Upper lobe of left lung (tissue), 6 donors: ENCODE results near the gene SEMA3A. TPM values are rescaled to one million over a fixed set of nuclear protein-coding genes. Genes with fewer than 3 reads are reported as not detected.

Source experiments
- ATAC-seq, 2 donors: fragments of 200-7000 bp; cut with Tn5 transposase; one replicate each; pipeline ENCODE4 v1.9.1; 2022; ENCODE audit warnings: mild to moderate bottlenecking in 2 of 2, moderate library complexity in 2 of 2; ENCODE audit not compliant: low FRiP score in 2 of 2
- DNase-seq, 2 donors: peaks; one replicate each; pipeline ENCODE4 v3.0.0-alpha.2; 2019 to 2020
- H3K27ac ChIP-seq, 4 donors: fragments of 200-600 bp; sonication (generic); one replicate each; pipeline ENCODE4 v1.5.1; 2016 to 2019
- H3K27me3 ChIP-seq, 4 donors: fragments of 200-600 bp; sonication (generic); one replicate each; pipeline ENCODE4 v1.5.1; 2017 to 2019
- H3K36me3 ChIP-seq, 4 donors: fragments of 200-600 bp; sonication (generic); one replicate each; pipeline ENCODE4 v1.5.1; 2016 to 2019
- H3K4me1 ChIP-seq, 4 donors: fragments of 200-600 bp; sonication (generic); one replicate each; pipeline ENCODE4 v1.5.1; 2018 to 2019
- H3K4me3 ChIP-seq, 4 donors: fragments of 200-600 bp; sonication (generic); one replicate each; pipeline ENCODE4 v1.5.1; 2017 to 2019; ENCODE audit warnings: mild to moderate bottlenecking in 2 of 4, moderate library complexity in 1 of 4
- H3K9me3 ChIP-seq, 4 donors: fragments of 200-600 bp; sonication (generic); one replicate each; pipeline ENCODE4 v1.5.1; 2018 to 2019
- CTCF ChIP-seq, 6 experiments: fragments of 450-650 bp in 4 of 6; fragments of 200-600 bp in 2 of 6; sonication (generic) in 2 of 6; IDR thresholded peaks; one replicate each; pipeline ENCODE4 v1.5.1; 2016 to 2019; ENCODE audit warnings: antibody characterized with exemption in 6 of 6
- EP300 ChIP-seq, 4 donors: sonication (generic); formaldehyde crosslinking; IDR thresholded peaks; one replicate each; pipeline ENCODE4 v1.5.1; 2017; ENCODE audit warnings: antibody characterized with exemption in 4 of 4, control low read depth in 2 of 4
- POLR2A ChIP-seq, 4 donors: fragments of 450-650 bp; IDR thresholded peaks; one replicate each; pipeline ENCODE4 v1.5.1; 2016 to 2017; ENCODE audit warnings: antibody characterized with exemption in 4 of 4, mild to moderate bottlenecking in 2 of 4
- POLR2AphosphoS5 ChIP-seq, 2 donors: sonication (generic); formaldehyde crosslinking; IDR thresholded peaks; one replicate each; pipeline ENCODE4 v1.5.1; 2017; ENCODE audit warnings: antibody characterized with exemption in 2 of 2
- WGBS, 2 donors: methylation state at CpG; one replicate each; pipeline ENCODE4 v1.1.5; 2017 to 2018; 5-methylcytosine and 5-hydroxymethylcytosine counted together
- total RNA-seq, 6 donors: library from RNA; depleted of rRNA in 4 of 6; stranded (reverse); fragments of >200 nt in 4 of 6; gene quantifications; one replicate each; pipeline versions ENCODE4 v1.1.0 to v1.2.1, GENCODE V29; 2016 to 2021
- donor health status: DM: no; HTN: no; CAD: no; lungs with moderate emphysema.
- donor health status: DM: no; HTN: yes; CAD: no; lungs with severe emphysema.

SEMA3A gene
- total RNA-seq, 6 donors from 2014 or later: 1.0 to 8.8 (median 3.1) TPM

- Histone ChIP-seq H3K4me3 (no peak overlapping the region), H3K27me3 (no peaks in the 10 kb centered on the region), H3K27ac (no peak overlapping the region), H3K36me3 (no peaks in the 10 kb centered on the region), H3K4me1 (no peaks in the 10 kb centered on the region), H3K9me3 (no peaks in the 10 kb centered on the region)
- WGBS, 2 donors: 14 to 24% methylated on average over 1 of the region's 1 CpG
- TF ChIP-seq POLR2A (IDR thresholded peaks at IDR 0.05) (no peak), POLR2AphosphoS5 (IDR thresholded peaks at IDR 0.05) (no peak), CTCF (IDR thresholded peaks at IDR 0.05) (no peak), EP300 (IDR thresholded peaks at IDR 0.05) (no peak)
- ATAC-seq (no peak), DNase-seq (no peak)
These were observed 109.4 kb downstream of the SEMA3A start for GRCh38 chr7:84085147-84085546.

GRCh38 chr7:84083846-84084245, 110.7 kb downstream of the SEMA3A start:
- no peak for DNase-seq
- H3K4me1 ChIP-seq: no peaks in the 10 kb centered on the region
- H3K9me3 ChIP-seq: no peaks in the 10 kb centered on the region
- H3K27me3 ChIP-seq: no peaks in the 10 kb centered on the region
- H3K27ac ChIP-seq: no peak overlapping the region
- TF ChIP-seq POLR2AphosphoS5 (IDR thresholded peaks at IDR 0.05) (no peak), POLR2A (IDR thresholded peaks at IDR 0.05) (no peak), EP300 (IDR thresholded peaks at IDR 0.05) (no peak), CTCF (IDR thresholded peaks at IDR 0.05) (no peak)
- H3K4me3 ChIP-seq: no peak overlapping the region
- WGBS, 2 donors: 81 to 88% methylated on average over 2 of the region's 2 CpGs
- ATAC-seq: no peak
- no peaks in the 10 kb centered on the region for H3K36me3 ChIP-seq

- 57 to 59% methylated on average over 3 of the region's 3 CpGs for WGBS, 2 donors
- Histone ChIP-seq H3K36me3 (no peaks in the 10 kb centered on the region), H3K27me3 (no peaks in the 10 kb centered on the region), H3K4me3 (no peak overlapping the region), H3K4me1 (no peaks in the 10 kb centered on the region), H3K9me3 (no peaks in the 10 kb centered on the region), H3K27ac (no peak overlapping the region)
- DNase-seq (no peak), ATAC-seq (no peak)
- no peak for TF ChIP-seq POLR2AphosphoS5 (IDR thresholded peaks at IDR 0.05)
- TF ChIP-seq POLR2A (IDR thresholded peaks at IDR 0.05): no peak
- no peak for TF ChIP-seq EP300 (IDR thresholded peaks at IDR 0.05)
- TF ChIP-seq CTCF (IDR thresholded peaks at IDR 0.05): no peak
These were observed 112.5 kb downstream of the SEMA3A start for GRCh38 chr7:84081973-84082522.

- Histone ChIP-seq H3K27me3 (no peaks in the 10 kb centered on the region), H3K36me3 (no peaks in the 10 kb centered on the region), H3K4me3 (no peak overlapping the region), H3K27ac (no peak overlapping the region), H3K4me1 (no peaks in the 10 kb centered on the region), H3K9me3 (no peaks in the 10 kb centered on the region)
- 90 to 91% methylated on average over 4 of the region's 4 CpGs for WGBS, 2 donors
- no peak for ATAC-seq
- no peak for TF ChIP-seq CTCF (IDR thresholded peaks at IDR 0.05)
- TF ChIP-seq POLR2A (IDR thresholded peaks at IDR 0.05): no peak
- TF ChIP-seq POLR2AphosphoS5 (IDR thresholded peaks at IDR 0.05): no peak
- no peak for TF ChIP-seq EP300 (IDR thresholded peaks at IDR 0.05)
- no peak for DNase-seq
These were observed 117.3 kb downstream of the SEMA3A start for GRCh38 chr7:84077336-84077735.

GRCh38 chr7:84076219-84076618, 118.4 kb downstream of the SEMA3A start:
- Histone ChIP-seq H3K27me3 (no peaks in the 10 kb centered on the region), H3K4me1 (no peaks in the 10 kb centered on the region), H3K4me3 (no peak overlapping the region), H3K36me3 (no peaks in the 10 kb centered on the region), H3K9me3 (no peaks in the 10 kb centered on the region), H3K27ac (no peak overlapping the region)
- WGBS, 2 donors: 94 to 98% methylated on average over 1 of the region's 1 CpG
- DNase-seq (no peak), ATAC-seq (no peak)
- TF ChIP-seq POLR2A (IDR thresholded peaks at IDR 0.05) (no peak), POLR2AphosphoS5 (IDR thresholded peaks at IDR 0.05) (no peak), EP300 (IDR thresholded peaks at IDR 0.05) (no peak), CTCF (IDR thresholded peaks at IDR 0.05) (no peak)
